Esophagus muscularis mucosa (tissue), 4 donors: ENCODE data around the gene CHI3L2.

Experiments
- CTCF ChIP-seq, 3 experiments: fragments of 200-600 bp in 2 of 3; fragments of 450-650 bp in 1 of 3; sonication (generic) in 2 of 3; IDR thresholded peaks; one replicate each; pipeline ENCODE4 v1.5.1; 2017 to 2019; ENCODE audit warnings: antibody characterized with exemption in 3 of 3, mild to moderate bottlenecking in 2 of 3, moderate library complexity in 1 of 3
- EP300 ChIP-seq: sonication (generic); formaldehyde crosslinking; IDR thresholded peaks from one replicate; pipeline ENCODE4 v1.6.1; 2017; ENCODE audit warnings: antibody characterized with exemption
- POLR2A ChIP-seq: fragments of 450-650 bp; IDR thresholded peaks from one replicate; pipeline ENCODE4 v1.6.1; 2017; ENCODE audit warnings: antibody characterized with exemption, moderate library complexity, mild to moderate bottlenecking, low read depth
- POLR2AphosphoS5 ChIP-seq, 2 donors: sonication (generic); formaldehyde crosslinking; IDR thresholded peaks; one replicate each; pipeline ENCODE4 v1.6.1; 2017; ENCODE audit warnings: antibody characterized with exemption in 2 of 2

- no peak for TF ChIP-seq POLR2A
- TF ChIP-seq CTCF (IDR thresholded peaks at IDR 0.05): no peak
- TF ChIP-seq POLR2AphosphoS5 (IDR thresholded peaks at IDR 0.05): no peak
- TF ChIP-seq EP300: no peak
Measured at GRCh38 chr1:111290104-111290503, 62.6 kb downstream of the CHI3L2 start.
